PC-9 (cell line): ENCODE results near the gene CYB5A. TPM values are rescaled to one million over a fixed set of nuclear protein-coding genes. Genes with fewer than 3 reads are reported as not detected.

Experiments
- Bru-seq: library from RNA; stranded (reverse); fragments of 400-500 nt; gene quantifications from one replicate; lab custom pipeline; 2021; lab: Mats Ljungman, UMichigan
- BruChase-seq, 2 experiments: library from RNA; stranded (reverse); fragments of 400-500 nt; gene quantifications; one replicate each; lab custom pipeline; 2021; lab: Mats Ljungman, UMichigan
- BruUV-seq: library from RNA; stranded (reverse); fragments of 400-500 nt; replicated peaks from 2 replicates; lab custom pipeline; 2021; lab: Mats Ljungman, UMichigan
- CTCF ChIA-PET: fragments of 300-600 bp; sonication (Branson Sonifier 250); formaldehyde crosslinking; loops from one replicate; lab custom pipeline; 2022; ENCODE audit warnings: antibody characterized with exemption; lab: Charles Lee
- POLR2A ChIA-PET: fragments of 300-600 bp; sonication (Branson Sonifier 250); formaldehyde crosslinking; loops from one replicate; lab custom pipeline; 2022; ENCODE audit warnings: antibody characterized with exemption; ENCODE audit not compliant: unreplicated experiment; lab: Charles Lee
- DNase-seq, 2 experiments: peaks; one replicate each; pipeline versions ENCODE4 v3.0.0 to v3.0.0-alpha.2; 2015 to 2022; ENCODE audit warnings: mixed read lengths in 1 of 2
- H2AFZ ChIP-seq: fragments of 200-600 bp; sonication (generic); 2 replicates; pipeline ENCODE4 v1.8.1; 2017; ENCODE audit warnings: antibody characterized with exemption
- H3F3A ChIP-seq: fragments of 200-600 bp; sonication (generic); 2 replicates; pipeline ENCODE4 v1.8.1; 2017; ENCODE audit warnings: antibody characterized with exemption, mild to moderate bottlenecking, low read depth; ENCODE audit not compliant: insufficient read depth
- H3K27ac ChIP-seq: fragments of 200-600 bp; sonication (generic); 2 replicates; pipeline ENCODE4 v1.6.1; 2016; ENCODE audit warnings: mixed run types
- H3K27me3 ChIP-seq: fragments of 200-600 bp; sonication (generic); 2 replicates; pipeline ENCODE4 v1.6.1; 2016; ENCODE audit warnings: low read depth, mixed run types; ENCODE audit not compliant: insufficient read depth
- H3K36me3 ChIP-seq: fragments of 200-600 bp; sonication (generic); 2 replicates; pipeline ENCODE4 v1.6.1; 2016; ENCODE audit warnings: low read depth, mixed run types
- H3K4me1 ChIP-seq: fragments of 200-600 bp; sonication (generic); replicated peaks from 2 replicates; pipeline ENCODE4 v1.6.1; 2016; ENCODE audit warnings: mixed run types; ENCODE audit not compliant: insufficient read depth
- H3K4me2 ChIP-seq: fragments of 200-600 bp; sonication (generic); 2 replicates; pipeline ENCODE4 v1.6.1; 2017; ENCODE audit warnings: mixed run types
- H3K4me3 ChIP-seq: fragments of 200-600 bp; sonication (generic); 2 replicates; pipeline ENCODE4 v1.6.1; 2016; ENCODE audit warnings: mixed run types
- H3K79me2 ChIP-seq: fragments of 200-600 bp; sonication (generic); 2 replicates; pipeline ENCODE4 v1.6.1; 2017; ENCODE audit warnings: low read depth, mixed run types
- H3K9me2 ChIP-seq: fragments of 200-600 bp; sonication (generic); 2 replicates; pipeline ENCODE4 v1.8.1; 2017; ENCODE audit warnings: mild to moderate bottlenecking; ENCODE audit not compliant: insufficient read depth
- H3K9me3 ChIP-seq: fragments of 200-600 bp; sonication (generic); 2 replicates; pipeline ENCODE4 v1.8.1; 2016; ENCODE audit warnings: low read depth; ENCODE audit not compliant: insufficient read depth
- H4K20me1 ChIP-seq: fragments of 200-600 bp; sonication (generic); 2 replicates; pipeline ENCODE4 v1.8.1; 2017; ENCODE audit not compliant: insufficient read depth
- CTCF ChIP-seq: fragments of 200-600 bp; sonication (generic); conservative IDR thresholded peaks from 2 replicates; pipeline ENCODE4 v1.6.1; 2017; ENCODE audit warnings: mixed run types, antibody characterized with exemption, mild to moderate bottlenecking, moderate library complexity
- EZH2 ChIP-seq: fragments of 200-600 bp; sonication (generic); IDR thresholded peaks from 2 replicates; pipeline ENCODE4 v1.8.0; 2017; ENCODE audit warnings: antibody characterized with exemption, low read depth
- intact Hi-C: fragments of 100-400 bp; cut with micrococcal nuclease; formaldehyde crosslinking; loops from one replicate; pipeline ENCODE4 v1.10.0; 2022; ENCODE audit not compliant: unreplicated experiment
- long read RNA-seq: library from polyadenylated mRNA; stranded (forward); transcript quantifications from one replicate; pipeline ENCODE4 v2.0.0, GENCODE V29; 2022
- total RNA-seq: library from RNA; stranded (reverse); gene quantifications from 2 replicates; pipeline ENCODE4 v1.2.3, GENCODE V29; 2021

CYB5A gene
- total RNA-seq (105 and 109 TPM in 2 replicates), Bru-seq, nascent RNA (percentile 59 among the genes with signal in this experiment), BruChase-seq, experiment 1, labeled RNA remaining after a 2-hour chase (percentile 64 among the genes with signal in this experiment), BruChase-seq, experiment 2, labeled RNA remaining after a 6-hour chase (percentile 55 among the genes with signal in this experiment)
- long read RNA-seq, transcript CYB5A-202 (5 exons, 3,283 nt) = major isoform, 196 of 212 reads
- long read RNA-seq, partial matches to known transcripts = 2 of 212 reads
- long read RNA-seq, other reads (novel, unspliced or antisense) = 14 of 212 reads

- DNase-seq = peak; percentile 88 to 98
- TF ChIP-seq EZH2 (no peak), CTCF (peak; percentile 43; the same call in 1 of the 2 replicates)
- ChIA-PET POLR2A (no interaction called here), CTCF (no interaction called here)
- Histone ChIP-seq H3K36me3 (no peaks in the 10 kb centered on the region), H4K20me1 (no peaks in the 10 kb centered on the region), H3K27ac (0 out of 2 replicates have a peak within 1 kb of the TSS, but pooled peaks have one; percentile 13), H3K4me2 (peak within 1 kb of the TSS; percentile 95), H3K27me3 (no peaks in the 10 kb centered on the region), H2AFZ (peak within 1 kb of the TSS; percentile 97), H3F3A (no peaks in the 10 kb centered on the region), H3K9me3 (no peaks in the 10 kb centered on the region), H3K4me1 (peaks cover 45% of the 10 kb centered on the region), H3K4me3 (peak within 1 kb of the TSS; percentile 81), H3K9me2 (no peaks in the 10 kb centered on the region), H3K79me2 (peaks cover 45% of the 10 kb centered on the region)
- intact Hi-C loops = loop anchor here (1.0 to 5.0 kb wide), 4 partner anchors 25 to 205 kb away; partner anchors contain the start of genes CNDP2, FBXO15 and TIMM21
- no TSS peak for BruUV-seq
Measured at GRCh38 chr18:74291771-74292540, at the start of gene CYB5A. Gene CYB5A (minus strand): TSS chr18:74291963. CDS start chr18:74291875, 88 bp downstream.

- CTCF ChIA-PET = interaction anchor here (0.5 to 0.6 kb wide), 2 partner anchors 155 to 163 kb away, joined by 4 to 5 read pairs; no protein-coding TSS in a partner anchor
- no TSS peak for BruUV-seq
Measured at GRCh38 chr18:74337912-74338309, 46.1 kb upstream of the CYB5A start.

More at GRCh38 chr18:74337912-74338309, 46.1 kb upstream of the CYB5A start:
- Histone ChIP-seq H3K9me2 (0 out of 2 replicates have a peak, but pooled peaks cover 4% of the 10 kb centered on the region), H3F3A (no peaks in the 10 kb centered on the region), H3K36me3 (no peaks in the 10 kb centered on the region), H3K4me2 (no peak overlapping the region), H3K4me1 (no peaks in the 10 kb centered on the region), H2AFZ (no peak overlapping the region), H3K79me2 (no peaks in the 10 kb centered on the region), H3K4me3 (no peak overlapping the region), H4K20me1 (no peaks in the 10 kb centered on the region), H3K27me3 (no peaks in the 10 kb centered on the region), H3K27ac (no peak overlapping the region), H3K9me3 (no peaks in the 10 kb centered on the region)
- POLR2A ChIA-PET = no interaction called here
- TF ChIP-seq CTCF (no peak), EZH2 (no peak)
- intact Hi-C loops = no loop called here
- no peak for DNase-seq
